Glutamatergic neuron (in vitro differentiated cells): ENCODE measurements around the gene WT1. TPM values are rescaled to one million over a fixed set of nuclear protein-coding genes. Genes with fewer than 3 reads are reported as not detected.

Source experiments
- DNase-seq: peaks from one replicate; pipeline ENCODE4 v3.0.0; 2022
- H3K27ac Mint-ChIP-seq: one replicate; pipeline ENCODE4 v1.8.0; 2020; ENCODE audit warnings: mild to moderate bottlenecking, mixed read lengths, inconsistent platforms; ENCODE audit not compliant: unreplicated experiment
- H3K27me3 Mint-ChIP-seq: one replicate; pipeline ENCODE4 v1.8.0; 2020; ENCODE audit warnings: mild to moderate bottlenecking, moderate library complexity, mixed read lengths, inconsistent platforms; ENCODE audit not compliant: unreplicated experiment
- H3K36me3 Mint-ChIP-seq: one replicate; pipeline ENCODE4 v1.8.0; 2020; ENCODE audit warnings: mild to moderate bottlenecking, mixed read lengths, inconsistent platforms; ENCODE audit not compliant: unreplicated experiment
- H3K4me1 Mint-ChIP-seq: one replicate; pipeline ENCODE4 v1.8.0; 2020; ENCODE audit warnings: mild to moderate bottlenecking, low read depth, mixed read lengths, inconsistent platforms; ENCODE audit not compliant: unreplicated experiment
- H3K4me3 Mint-ChIP-seq: one replicate; pipeline ENCODE4 v1.8.0; 2020; ENCODE audit warnings: mild to moderate bottlenecking, mixed read lengths, inconsistent platforms; ENCODE audit not compliant: unreplicated experiment
- H3K9me3 Mint-ChIP-seq: one replicate; pipeline ENCODE4 v1.8.0; 2020; ENCODE audit warnings: mild to moderate bottlenecking, moderate library complexity, mixed read lengths, inconsistent platforms; ENCODE audit not compliant: unreplicated experiment
- CTCF ChIP-seq: fragments of 200-600 bp; sonication (generic); IDR thresholded peaks from one replicate; pipeline ENCODE4 v1.5.0; 2021; ENCODE audit not compliant: partially characterized antibody, unreplicated experiment
- total RNA-seq: library from RNA; stranded (reverse); fragmentation: NEBNext Ultra II Directional; extraction: Animal tissue kit (Norgen Biotek cat#: 25700); gene quantifications from one replicate; pipeline ENCODE4 v1.2.1, GENCODE V29; 2021; ENCODE audit not compliant: unreplicated experiment

WT1 gene
- total RNA-seq, 1 donor from 2014 or later: not detected

- no peak overlapping the region for H3K4me3 Mint-ChIP-seq
- no peaks in the 10 kb centered on the region for H3K4me1 Mint-ChIP-seq
- H3K36me3 Mint-ChIP-seq: no peaks in the 10 kb centered on the region
- no peaks in the 10 kb centered on the region for H3K27me3 Mint-ChIP-seq
- TF ChIP-seq CTCF: no peak
- no peak overlapping the region for H3K27ac Mint-ChIP-seq
- peaks cover 3% of the 10 kb centered on the region for H3K9me3 Mint-ChIP-seq
- DNase-seq: no peak
Measured at GRCh38 chr11:32391956-32392553, 43.3 kb downstream of the WT1 start.

GRCh38 chr11:32391479-32391878, 43.9 kb downstream of the WT1 start:
- no peak for TF ChIP-seq CTCF
- Mint-ChIP-seq H3K4me1 (peaks cover 3% of the 10 kb centered on the region), H3K27me3 (no peaks in the 10 kb centered on the region), H3K4me3 (no peak overlapping the region), H3K36me3 (no peaks in the 10 kb centered on the region), H3K27ac (no peak overlapping the region), H3K9me3 (peaks cover 3% of the 10 kb centered on the region)
- no peak for DNase-seq

- H3K4me1 Mint-ChIP-seq: peaks cover 3% of the 10 kb centered on the region
- DNase-seq: no peak
- no peaks in the 10 kb centered on the region for H3K36me3 Mint-ChIP-seq
- H3K27me3 Mint-ChIP-seq: no peaks in the 10 kb centered on the region
- H3K9me3 Mint-ChIP-seq: peaks cover 3% of the 10 kb centered on the region
- H3K27ac Mint-ChIP-seq: no peak overlapping the region
- TF ChIP-seq CTCF: no peak
- no peak overlapping the region for H3K4me3 Mint-ChIP-seq
Measured at GRCh38 chr11:32390712-32391111, 44.6 kb downstream of the WT1 start.

- no peak for DNase-seq
- peaks cover 3% of the 10 kb centered on the region for H3K27me3 Mint-ChIP-seq
- no peaks in the 10 kb centered on the region for H3K36me3 Mint-ChIP-seq
- TF ChIP-seq CTCF: no peak
- no peak overlapping the region for H3K27ac Mint-ChIP-seq
- H3K4me3 Mint-ChIP-seq: no peak overlapping the region
- H3K9me3 Mint-ChIP-seq: peaks cover 1% of the 10 kb centered on the region
- peaks cover 3% of the 10 kb centered on the region for H3K4me1 Mint-ChIP-seq
Measured at GRCh38 chr11:32388871-32389770, 46.2 kb downstream of the WT1 start.

GRCh38 chr11:32388365-32388764, 47.0 kb downstream of the WT1 start:
- no peak overlapping the region for H3K27ac Mint-ChIP-seq
- no peak for TF ChIP-seq CTCF
- no peaks in the 10 kb centered on the region for H3K9me3 Mint-ChIP-seq
- no peaks in the 10 kb centered on the region for H3K36me3 Mint-ChIP-seq
- H3K4me3 Mint-ChIP-seq: no peak overlapping the region
- peaks cover 3% of the 10 kb centered on the region for H3K27me3 Mint-ChIP-seq
- DNase-seq: no peak
- peaks cover 3% of the 10 kb centered on the region for H3K4me1 Mint-ChIP-seq
